Head of caudate nucleus (tissue), 42 donors: ENCODE data around the gene AQP4.

Experiments
- DNase-seq, 42 donors: peaks; one replicate each; pipeline versions ENCODE4 v3.0.0 to v3.0.0-alpha.2; 2020 to 2021; ENCODE audit warnings: mixed read lengths in 7 of 42
- intact Hi-C: fragments of 100-400 bp; cut with DNase I; formaldehyde crosslinking; loops from one replicate; pipeline ENCODE4 v1.15.0; 2022

AQP4 gene

GRCh38 chr18:26865557-26865956 lies at the start of gene AQP4:
Gene AQP4, minus strand, starts transcription at chr18:26865707. Its CDS starts 18 bp downstream, at chr18:26865689.
- intact Hi-C loops = no loop called here

GRCh38 chr18:26911840-26912239 lies 46.3 kb upstream of the AQP4 start:
- intact Hi-C loops = no loop called here

More at GRCh38 chr18:26865557-26865956, at the start of gene AQP4:
- DNase-seq = peak in 14 of 42 donors; percentile 10 to 59 (median 30)

GRCh38 chr18:26909599-26910290 lies 44.2 kb upstream of the AQP4 start:
- peak in 39 of 42 donors; percentile 9 to 90 (median 54) for DNase-seq
- intact Hi-C loops = no loop called here

More at GRCh38 chr18:26911840-26912239, 46.3 kb upstream of the AQP4 start:
- no peak for DNase-seq

GRCh38 chr18:26908906-26909305 lies 43.4 kb upstream of the AQP4 start:
- intact Hi-C loops = no loop called here
- DNase-seq = peak in 29 of 42 donors; percentile 5 to 76 (median 32)

GRCh38 chr18:26902291-26902690 lies 36.8 kb upstream of the AQP4 start:
- intact Hi-C loops = no loop called here
- peak in 37 of 42 donors; percentile 1 to 82 (median 34) for DNase-seq

- DNase-seq = no peak
- intact Hi-C loops = no loop called here
These were observed 35.5 kb upstream of the AQP4 start for GRCh38 chr18:26901020-26901419.

- intact Hi-C loops = no loop called here
- DNase-seq = no peak
These were observed 28.9 kb upstream of the AQP4 start for GRCh38 chr18:26894426-26894825.

GRCh38 chr18:26893996-26894395 lies 28.5 kb upstream of the AQP4 start:
- peak in 13 of 42 donors; percentile 11 to 68 (median 26) for DNase-seq
- intact Hi-C loops = no loop called here

- DNase-seq = no peak
- intact Hi-C loops = no loop called here
These were observed 22.8 kb upstream of the AQP4 start for GRCh38 chr18:26888259-26888658.

- DNase-seq = no peak
- intact Hi-C loops = no loop called here
These were observed 9.6 kb upstream of the AQP4 start for GRCh38 chr18:26875040-26875654.

- no peak for DNase-seq
- intact Hi-C loops = no loop called here
These were observed 8.8 kb upstream of the AQP4 start for GRCh38 chr18:26874283-26874682.

- DNase-seq = no peak
- intact Hi-C loops = no loop called here
These were observed 4.1 kb upstream of the AQP4 start for GRCh38 chr18:26869640-26870039.

- intact Hi-C loops = no loop called here
- no peak for DNase-seq
These were observed 3.6 kb upstream of the AQP4 start for GRCh38 chr18:26868968-26869586.

GRCh38 chr18:26867471-26867870 lies 2.0 kb upstream of the AQP4 start:
- peak in 19 of 42 donors; percentile 18 to 77 (median 34) for DNase-seq
- intact Hi-C loops = no loop called here

- intact Hi-C loops = no loop called here
- DNase-seq = no peak
These were observed 849 bp downstream of the AQP4 start for GRCh38 chr18:26864658-26865057.

- DNase-seq = peak in 35 of 42 donors; percentile 4 to 75 (median 44)
- intact Hi-C loops = no loop called here
These were observed 1.5 kb downstream of the AQP4 start for GRCh38 chr18:26863921-26864497.

GRCh38 chr18:26863122-26863879 lies 2.2 kb downstream of the AQP4 start:
- DNase-seq = peak; percentile 47 to 93 (median 76)

GRCh38 chr18:26862084-26862483 lies 3.4 kb downstream of the AQP4 start:
- peak in 1 of 42 donors; percentile 3 for DNase-seq
- intact Hi-C loops = no loop called here

More at GRCh38 chr18:26863122-26863879, 2.2 kb downstream of the AQP4 start:
- intact Hi-C loops = no loop called here

- no peak for DNase-seq
- intact Hi-C loops = no loop called here
These were observed 11.1 kb downstream of the AQP4 start for GRCh38 chr18:26854292-26854881.
